Measurements from ENCODE around the gene CCL19.

DNA sequence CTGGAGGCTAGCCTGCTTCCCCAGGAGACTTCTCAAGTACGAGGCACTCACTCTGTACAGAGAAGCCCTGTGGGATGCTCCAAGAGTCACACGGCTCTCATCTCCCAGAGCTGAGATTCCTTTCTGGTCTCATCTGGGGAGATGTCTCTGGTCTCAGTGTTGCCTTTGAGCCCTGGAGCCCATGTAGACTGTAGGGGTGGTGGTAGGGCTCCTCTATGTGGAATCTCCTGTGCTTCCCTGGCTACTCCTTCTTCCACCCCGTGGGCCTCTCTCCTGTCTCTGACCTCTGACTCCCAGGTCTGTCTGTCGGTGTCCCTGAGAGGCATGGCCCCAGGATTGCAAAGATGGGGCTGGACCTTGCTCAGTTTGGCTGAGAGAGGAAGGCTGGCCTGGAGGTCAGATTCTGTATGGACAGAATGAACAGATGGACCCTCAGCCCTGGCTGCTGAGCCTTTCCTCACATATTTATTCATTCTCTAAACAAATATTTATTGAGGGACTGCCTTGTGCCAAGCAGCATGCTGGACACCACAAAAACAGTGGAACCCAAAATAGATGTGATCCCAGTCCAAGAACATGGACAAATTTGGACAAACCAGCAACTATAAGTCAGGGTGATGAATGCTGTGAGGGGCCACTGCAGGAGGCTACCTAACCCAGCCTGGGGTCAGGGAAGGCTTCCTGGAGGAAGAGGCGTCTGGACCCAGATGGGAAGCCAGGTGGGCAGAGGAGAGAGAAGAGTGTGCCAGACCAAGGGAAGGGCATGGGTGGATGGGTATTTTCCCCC lies 2.6 kb downstream of the CCL19 start:
- TF ChIP-seq, protein P1, sequence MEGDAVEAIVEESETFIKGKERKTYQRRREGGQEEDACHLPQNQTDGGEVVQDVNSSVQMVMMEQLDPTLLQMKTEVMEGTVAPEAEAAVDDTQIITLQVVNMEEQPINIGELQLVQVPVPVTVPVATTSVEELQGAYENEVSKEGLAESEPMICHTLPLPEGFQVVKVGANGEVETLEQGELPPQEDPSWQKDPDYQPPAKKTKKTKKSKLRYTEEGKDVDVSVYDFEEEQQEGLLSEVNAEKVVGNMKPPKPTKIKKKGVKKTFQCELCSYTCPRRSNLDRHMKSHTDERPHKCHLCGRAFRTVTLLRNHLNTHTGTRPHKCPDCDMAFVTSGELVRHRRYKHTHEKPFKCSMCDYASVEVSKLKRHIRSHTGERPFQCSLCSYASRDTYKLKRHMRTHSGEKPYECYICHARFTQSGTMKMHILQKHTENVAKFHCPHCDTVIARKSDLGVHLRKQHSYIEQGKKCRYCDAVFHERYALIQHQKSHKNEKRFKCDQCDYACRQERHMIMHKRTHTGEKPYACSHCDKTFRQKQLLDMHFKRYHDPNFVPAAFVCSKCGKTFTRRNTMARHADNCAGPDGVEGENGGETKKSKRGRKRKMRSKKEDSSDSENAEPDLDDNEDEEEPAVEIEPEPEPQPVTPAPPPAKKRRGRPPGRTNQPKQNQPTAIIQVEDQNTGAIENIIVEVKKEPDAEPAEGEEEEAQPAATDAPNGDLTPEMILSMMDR (IDR thresholded peaks at IDR 0.05), result no peak
- no peak for TF ChIP-seq POLR2AphosphoS5 (IDR thresholded peaks at IDR 0.05)

All from gastroesophageal sphincter (tissue), 3 donors.